ENCODE results near the gene WDFY2. TPM values are rescaled to one million over a fixed set of nuclear protein-coding genes. Genes with fewer than 3 reads are reported as not detected.

Gene WDFY2
- total RNA-seq, 1 experiment from 2014 or later: 4.1 TPM

GRCh38 chr13:51618626-51619025, 34.4 kb downstream of the WDFY2 start:
- no peak overlapping the region for H3K4me2 ChIP-seq (ENCODE audit: low read length)
- CTCF ChIA-PET: no interaction called here
- no peaks in the 10 kb centered on the region for H3K27me3 ChIP-seq (ENCODE audit: low read length)
- no peaks in the 10 kb centered on the region for H3F3A ChIP-seq (ENCODE audit: low read length, unreplicated experiment)
- H3K9me2 ChIP-seq (replicated peaks; ENCODE audit: low read length): no peaks in the 10 kb centered on the region
- ATAC-seq (peak; percentile 75), DNase-seq (no peak)
- no peaks in the 10 kb centered on the region for H3K36me3 ChIP-seq (ENCODE audit: low read depth, low read length)
- H3K9ac ChIP-seq (ENCODE audit: low read length): no peak overlapping the region
- H3K4me1 ChIP-seq (ENCODE audit: insufficient read depth, low read length): peaks cover 19% of the 10 kb centered on the region
- peak overlapping the region; percentile 64 for H3K27ac ChIP-seq (ENCODE audit: low read length)
- H3K79me2 ChIP-seq (ENCODE audit: low read length): peaks cover 29% of the 10 kb centered on the region
- H4K20me1 ChIP-seq (ENCODE audit: low read length): no peaks in the 10 kb centered on the region
- no TSS peak for BruUV-seq (replicated peaks)
- TF ChIP-seq EZH2 (IDR thresholded peaks at IDR 0.05; ENCODE audit: low read length, unreplicated experiment): no peak
- no peak for TF ChIP-seq EZH2phosphoT487 (IDR thresholded peaks at IDR 0.05; ENCODE audit: borderline replicate concordance, low read length)
- TF ChIP-seq CTCF (conservative IDR thresholded peaks at IDR 0.05; ENCODE audit: low read depth, low read length): no peak
- H3K4me3 ChIP-seq (ENCODE audit: low read length): no peak overlapping the region
- no peak overlapping the region for H2AFZ ChIP-seq (ENCODE audit: low read length)
- H3K9me3 ChIP-seq (ENCODE audit: low read length): no peaks in the 10 kb centered on the region
- POLR2A ChIA-PET (ENCODE audit: unreplicated experiment): no interaction called here
- intact Hi-C loops (cut with micrococcal nuclease): loop anchor here (2.0 kb wide), 1 partner anchor 18 kb away; no protein-coding TSS in a partner anchor

GRCh38 chr13:51619614-51620013, 35.4 kb downstream of the WDFY2 start:
- intact Hi-C loops (cut with micrococcal nuclease): loop anchor here (2.0 kb wide), 1 partner anchor 17 kb away; no protein-coding TSS in a partner anchor
- no peaks in the 10 kb centered on the region for H3K36me3 ChIP-seq (ENCODE audit: low read depth, low read length)
- POLR2A ChIA-PET (ENCODE audit: unreplicated experiment): interaction anchor here (0.5 to 1.0 kb wide), 3 partner anchors 42 to 167 kb away, joined by 3 to 6 read pairs (median 3); partner anchors contain the start of gene INTS6
- no peak overlapping the region for H3K4me3 ChIP-seq (ENCODE audit: low read length)
- peaks cover 23% of the 10 kb centered on the region for H3K79me2 ChIP-seq (ENCODE audit: low read length)
- CTCF ChIA-PET: interaction anchor here (1.0 kb wide), 1 partner anchor 19 kb away, joined by 5 read pairs; no protein-coding TSS in a partner anchor
- DNase-seq (peak; percentile 64), ATAC-seq (peak; percentile 89)
- peak overlapping the region; percentile 64 for H3K27ac ChIP-seq (ENCODE audit: low read length)
- H2AFZ ChIP-seq (ENCODE audit: low read length): no peak overlapping the region
- BruUV-seq (replicated peaks): no TSS peak
- TF ChIP-seq EZH2phosphoT487 (IDR thresholded peaks at IDR 0.05; ENCODE audit: borderline replicate concordance, low read length) (no peak), EZH2 (IDR thresholded peaks at IDR 0.05; ENCODE audit: low read length, unreplicated experiment) (no peak), CTCF (conservative IDR thresholded peaks at IDR 0.05; ENCODE audit: low read depth, low read length) (no peak)
- no peak overlapping the region for H3K9ac ChIP-seq (ENCODE audit: low read length)
- H3F3A ChIP-seq (ENCODE audit: low read length, unreplicated experiment): no peaks in the 10 kb centered on the region
- no peaks in the 10 kb centered on the region for H4K20me1 ChIP-seq (ENCODE audit: low read length)
- peaks cover 19% of the 10 kb centered on the region for H3K4me1 ChIP-seq (ENCODE audit: insufficient read depth, low read length)
- H3K9me2 ChIP-seq (replicated peaks; ENCODE audit: low read length): no peaks in the 10 kb centered on the region
- no peaks in the 10 kb centered on the region for H3K27me3 ChIP-seq (ENCODE audit: low read length)
- H3K4me2 ChIP-seq (ENCODE audit: low read length): peak overlapping the region; percentile 34; the same call in 1 of the 2 replicates
- H3K9me3 ChIP-seq (ENCODE audit: low read length): no peaks in the 10 kb centered on the region

All from PC-3 (cell line).